CD4-positive, CD25-positive, alpha-beta regulatory T cell (primary cell): Measurements from ENCODE around the gene CYB5RL. TPM values are rescaled to one million over a fixed set of nuclear protein-coding genes. Genes with fewer than 3 reads are reported as not detected.
A peak's percentile ranks its signal among the peaks of the same experiment; 100 is the strongest.

Experiments used
- ATAC-seq, 2 donors: fragments of 150-1000 bp; cut with Tn5 transposase; one replicate each; pipeline ENCODE4 v1.10.0; 2021; ENCODE audit warnings: low read depth in 2 of 2, moderate number of reproducible peaks in 2 of 2, moderate library complexity in 1 of 2
- DNase-seq, 3 donors: peaks; one replicate each; pipeline versions ENCODE4 v3.0.0 to v3.0.0-alpha.2; 2012 to 2022; ENCODE audit warnings: mixed read lengths in 1 of 3
- H3K27ac ChIP-seq: one replicate; pipeline ENCODE4 v1.7.0; 2013; ENCODE audit warnings: mild to moderate bottlenecking, low read length; ENCODE audit not compliant: insufficient read depth, poor library complexity, severe bottlenecking
- H3K27me3 ChIP-seq: one replicate; pipeline ENCODE4 v1.7.0; 2013; ENCODE audit warnings: low read length; ENCODE audit not compliant: control insufficient read depth, insufficient read depth
- H3K36me3 ChIP-seq: one replicate; pipeline ENCODE4 v1.7.0; 2013; ENCODE audit warnings: mild to moderate bottlenecking, low read length, moderate library complexity; ENCODE audit not compliant: control insufficient read depth, insufficient read depth
- H3K4me1 ChIP-seq: 2 replicates; pipeline ENCODE4 v1.7.0; 2013; ENCODE audit warnings: mild to moderate bottlenecking, low read length; ENCODE audit not compliant: insufficient read depth, control insufficient read depth, poor library complexity, severe bottlenecking
- H3K4me3 ChIP-seq: one replicate; pipeline ENCODE4 v1.7.0; 2013; ENCODE audit warnings: low read depth, mild to moderate bottlenecking, low read length, moderate library complexity
- H3K9me3 ChIP-seq, 2 experiments: 1 replicate in 1 of 2; 2 replicates in 1 of 2; pipeline ENCODE4 v1.7.0; 2013; ENCODE audit warnings: low read length in 2 of 2, mild to moderate bottlenecking in 1 of 2, moderate library complexity in 1 of 2; ENCODE audit not compliant: control insufficient read depth in 2 of 2
- H3K27ac Mint-ChIP-seq, 3 donors: one replicate each; pipeline ENCODE4 v1.8.0; 2020 to 2022; ENCODE audit warnings: mild to moderate bottlenecking in 3 of 3, mixed read lengths in 3 of 3, moderate library complexity in 2 of 3
- H3K27me3 Mint-ChIP-seq: one replicate; pipeline ENCODE4 v1.8.0; 2022; ENCODE audit warnings: mild to moderate bottlenecking, mixed read lengths
- H3K36me3 Mint-ChIP-seq: one replicate; pipeline ENCODE4 v1.8.0; 2020; ENCODE audit warnings: mixed read lengths
- H3K4me1 Mint-ChIP-seq, 4 donors: one replicate each; pipeline ENCODE4 v1.8.0; 2020 to 2022; ENCODE audit warnings: mixed read lengths in 4 of 4, mild to moderate bottlenecking in 1 of 4
- H3K4me3 Mint-ChIP-seq, 4 donors: one replicate each; pipeline ENCODE4 v1.8.0; 2020 to 2022; ENCODE audit warnings: mild to moderate bottlenecking in 4 of 4, mixed read lengths in 4 of 4, moderate library complexity in 3 of 4
- H3K9me3 Mint-ChIP-seq, 7 donors: one replicate each; pipeline ENCODE4 v1.8.0; 2020 to 2022; ENCODE audit warnings: mixed read lengths in 7 of 7, mild to moderate bottlenecking in 3 of 7, moderate library complexity in 2 of 7
- polyA plus RNA-seq, 4 donors: library from polyadenylated mRNA; unstranded; fragments of 300-500 nt; fragmentation: Illumina TruSeq; gene quantifications; one replicate each; pipeline ENCODE4 v1.2.3, GENCODE V29; 2021
- total RNA-seq: library from RNA; stranded (reverse); gene quantifications from one replicate; pipeline ENCODE4 v1.2.3, GENCODE V29; 2022

CYB5RL gene
- total and polyA plus RNA-seq, 5 donors from 2014 or later = 1.1 to 4.8 (median 3.2) TPM

- H3K9me3 Mint-ChIP-seq = no peaks in the 10 kb centered on the region
- H3K4me3 Mint-ChIP-seq = no peak overlapping the region
- DNase-seq (no peak), ATAC-seq (no peak)
- no peaks in the 10 kb centered on the region for H3K4me1 Mint-ChIP-seq
- Histone ChIP-seq H3K4me3 (no peak overlapping the region), H3K27ac (no peak overlapping the region), H3K27me3 (no peaks in the 10 kb centered on the region), H3K4me1 (no peaks in the 10 kb centered on the region), H3K36me3 (no peaks in the 10 kb centered on the region), H3K9me3 (no peaks in the 10 kb centered on the region)
- no peak overlapping the region for H3K27ac Mint-ChIP-seq
- H3K36me3 Mint-ChIP-seq = peaks cover 25% of the 10 kb centered on the region
- no peaks in the 10 kb centered on the region for H3K27me3 Mint-ChIP-seq
These were observed 21.3 kb downstream of the CYB5RL start for GRCh38 chr1:54178296-54179070.

- H3K27ac Mint-ChIP-seq = no peak overlapping the region
- no peak for ATAC-seq
- no peaks in the 10 kb centered on the region for H3K9me3 Mint-ChIP-seq
- Histone ChIP-seq H3K27me3 (no peaks in the 10 kb centered on the region), H3K27ac (no peak overlapping the region), H3K36me3 (no peaks in the 10 kb centered on the region), H3K4me1 (no peaks in the 10 kb centered on the region), H3K4me3 (no peak overlapping the region), H3K9me3 (no peaks in the 10 kb centered on the region)
- H3K36me3 Mint-ChIP-seq = peaks cover 17% of the 10 kb centered on the region
- no peaks in the 10 kb centered on the region for H3K4me1 Mint-ChIP-seq
- no peak for DNase-seq
- no peaks in the 10 kb centered on the region for H3K27me3 Mint-ChIP-seq
- no peak overlapping the region for H3K4me3 Mint-ChIP-seq
These were observed 22.1 kb downstream of the CYB5RL start for GRCh38 chr1:54177726-54178125.

GRCh38 chr1:54176621-54177327, 23.1 kb downstream of the CYB5RL start:
- no peaks in the 10 kb centered on the region for H3K27me3 ChIP-seq
- DNase-seq (no peak), ATAC-seq (no peak)
- H3K4me1 ChIP-seq = no peaks in the 10 kb centered on the region
- H3K36me3 Mint-ChIP-seq = peaks cover 16% of the 10 kb centered on the region
- H3K9me3 ChIP-seq = no peaks in the 10 kb centered on the region
- H3K4me3 ChIP-seq = no peak overlapping the region
- H3K27ac ChIP-seq = no peak overlapping the region
- H3K36me3 ChIP-seq = no peaks in the 10 kb centered on the region
- no peak overlapping the region for H3K27ac Mint-ChIP-seq
- no peaks in the 10 kb centered on the region for H3K27me3 Mint-ChIP-seq
- no peaks in the 10 kb centered on the region for H3K4me1 Mint-ChIP-seq
- H3K9me3 Mint-ChIP-seq = no peaks in the 10 kb centered on the region
- H3K4me3 Mint-ChIP-seq = no peak overlapping the region

GRCh38 chr1:54174106-54174505, 25.7 kb downstream of the CYB5RL start:
- Mint-ChIP-seq H3K9me3 (no peaks in the 10 kb centered on the region), H3K27ac (no peak overlapping the region), H3K4me1 (peaks cover 0 to 12% (median 5%) of the 10 kb centered on the region in 4 donors), H3K36me3 (peaks cover 14% of the 10 kb centered on the region), H3K4me3 (no peak overlapping the region), H3K27me3 (no peaks in the 10 kb centered on the region)
- Histone ChIP-seq H3K36me3 (no peaks in the 10 kb centered on the region), H3K27ac (no peak overlapping the region), H3K27me3 (no peaks in the 10 kb centered on the region), H3K4me1 (peaks cover 4% of the 10 kb centered on the region), H3K4me3 (no peak overlapping the region), H3K9me3 (no peaks in the 10 kb centered on the region)
- no peak for ATAC-seq
- DNase-seq = no peak

DNA sequence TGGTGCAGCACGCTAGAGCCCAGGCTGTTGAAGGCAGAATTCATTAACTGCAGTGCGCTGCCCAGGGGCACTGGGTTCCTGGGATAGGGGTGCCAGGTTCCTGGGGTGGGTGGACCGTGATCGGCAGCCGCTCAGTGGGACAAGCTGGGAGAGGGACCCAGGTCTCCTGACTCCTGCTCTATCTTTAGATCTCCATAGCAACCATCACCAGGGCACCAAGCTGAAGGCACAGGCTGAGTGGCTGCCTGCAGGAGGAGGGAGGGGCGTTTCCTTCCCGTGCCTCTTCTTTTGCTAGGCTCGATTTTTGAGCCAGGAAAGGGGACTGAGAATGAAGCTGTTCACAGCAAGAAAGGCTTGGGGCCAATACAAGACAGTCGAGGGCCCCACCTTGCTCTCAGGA, 26.1 kb downstream of the CYB5RL start:
- H3K4me3 ChIP-seq = no peak overlapping the region
- DNase-seq (peak in 1 of 3 donors; percentile 16), ATAC-seq (no peak)
- Mint-ChIP-seq H3K27me3 (no peaks in the 10 kb centered on the region), H3K4me1 (peaks cover 0 to 12% (median 5%) of the 10 kb centered on the region in 4 donors), H3K4me3 (no peak overlapping the region), H3K27ac (no peak overlapping the region), H3K9me3 (no peaks in the 10 kb centered on the region), H3K36me3 (peaks cover 14% of the 10 kb centered on the region)
- H3K9me3 ChIP-seq = no peaks in the 10 kb centered on the region
- no peak overlapping the region for H3K27ac ChIP-seq
- peaks cover 4% of the 10 kb centered on the region for H3K4me1 ChIP-seq
- no peaks in the 10 kb centered on the region for H3K36me3 ChIP-seq
- H3K27me3 ChIP-seq = no peaks in the 10 kb centered on the region

DNA sequence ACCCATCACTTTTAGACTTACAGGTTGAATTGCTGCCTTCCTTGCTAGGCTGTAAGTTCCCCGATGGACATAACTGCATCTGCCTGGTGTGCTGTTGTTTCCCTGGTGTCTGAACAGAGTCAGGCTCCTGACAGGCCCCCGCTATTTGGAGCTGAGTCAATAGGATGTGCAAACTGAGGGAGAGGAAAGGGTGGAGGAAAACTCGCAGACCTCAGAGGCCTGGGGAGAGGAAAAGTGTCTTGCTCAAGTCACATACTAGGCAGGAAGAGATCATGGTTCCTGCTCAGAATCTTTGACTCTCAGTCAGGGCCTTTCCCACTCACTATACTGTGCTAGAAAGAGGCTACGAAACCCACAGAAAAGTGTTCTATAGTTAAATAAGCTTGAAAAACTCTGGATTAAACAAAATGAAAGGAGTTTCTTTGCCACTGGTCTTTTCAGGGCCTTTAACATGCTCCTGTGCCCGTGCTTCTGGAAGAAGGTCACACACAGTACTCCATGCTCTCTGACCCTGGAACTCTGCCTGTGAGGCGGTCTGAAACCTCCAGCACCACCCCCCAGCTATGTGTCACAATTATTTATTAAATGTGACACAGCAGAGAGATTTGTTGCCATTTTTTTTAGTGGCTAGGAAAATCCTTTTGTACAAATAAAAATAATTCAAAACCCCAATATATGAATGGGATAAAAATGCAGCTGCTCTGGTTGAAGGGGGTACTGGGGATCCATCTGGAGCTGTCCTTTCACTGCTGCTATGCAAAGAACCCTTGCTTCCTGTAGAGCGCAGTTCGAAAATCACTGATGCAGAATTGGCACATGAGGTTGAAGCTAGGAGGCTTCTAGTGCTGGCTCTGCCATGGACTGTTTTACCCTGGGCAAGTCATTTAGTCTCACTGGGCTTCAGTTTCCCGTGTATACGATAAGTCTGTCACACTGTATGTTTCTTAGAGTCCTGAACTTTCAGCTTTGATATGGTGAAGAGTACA, 26.9 kb downstream of the CYB5RL start:
- no peaks in the 10 kb centered on the region for H3K36me3 ChIP-seq
- Mint-ChIP-seq H3K36me3 (peaks cover 7% of the 10 kb centered on the region), H3K4me1 (peaks cover 0 to 12% (median 5%) of the 10 kb centered on the region in 4 donors), H3K9me3 (no peaks in the 10 kb centered on the region), H3K27me3 (no peaks in the 10 kb centered on the region), H3K27ac (peak overlapping the region in 1 of 3 donors; percentile 42), H3K4me3 (no peak overlapping the region)
- H3K27ac ChIP-seq = no peak overlapping the region
- no peak for ATAC-seq
- peaks cover 4% of the 10 kb centered on the region for H3K4me1 ChIP-seq
- no peaks in the 10 kb centered on the region for H3K9me3 ChIP-seq
- H3K4me3 ChIP-seq = no peak overlapping the region
- no peaks in the 10 kb centered on the region for H3K27me3 ChIP-seq
- DNase-seq = no peak

DNA sequence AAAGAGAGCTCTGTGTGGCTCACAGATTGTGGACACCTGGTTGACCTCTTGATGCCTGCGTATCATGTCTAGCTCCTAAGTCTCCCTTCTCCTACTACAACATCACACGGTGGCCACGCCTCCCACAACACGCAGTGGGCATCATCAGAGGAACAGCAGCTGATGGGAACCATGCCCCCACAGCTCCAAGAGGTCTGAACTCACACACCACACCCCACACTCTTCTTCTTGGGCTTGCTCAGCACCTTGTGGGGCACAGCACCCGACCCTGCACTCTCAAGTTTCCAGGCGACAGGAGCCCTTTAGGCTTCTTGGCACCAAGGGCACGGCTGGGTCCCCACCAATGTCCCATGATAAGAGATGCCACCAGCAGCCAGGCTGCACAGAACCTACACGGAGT, 28.2 kb downstream of the CYB5RL start:
- Histone ChIP-seq H3K27me3 (no peaks in the 10 kb centered on the region), H3K9me3 (no peaks in the 10 kb centered on the region), H3K4me3 (no peak overlapping the region), H3K4me1 (peaks cover 4% of the 10 kb centered on the region), H3K27ac (no peak overlapping the region), H3K36me3 (no peaks in the 10 kb centered on the region)
- Mint-ChIP-seq H3K4me1 (peaks cover 0 to 12% (median 5%) of the 10 kb centered on the region in 4 donors), H3K36me3 (peaks cover 7% of the 10 kb centered on the region), H3K27me3 (no peaks in the 10 kb centered on the region), H3K27ac (peak overlapping the region in 2 of 3 donors; percentile 27 to 82), H3K4me3 (no peak overlapping the region), H3K9me3 (no peaks in the 10 kb centered on the region)
- DNase-seq = no peak
- no peak for ATAC-seq
